Effector CD4-positive, alpha-beta T cell (primary cell): Measurements from ENCODE around the gene EPN3.

Experiments
- DNase-seq: peaks from one replicate; pipeline ENCODE4 v3.0.0-alpha.2; 2020

The EPN3 gene

DNA sequence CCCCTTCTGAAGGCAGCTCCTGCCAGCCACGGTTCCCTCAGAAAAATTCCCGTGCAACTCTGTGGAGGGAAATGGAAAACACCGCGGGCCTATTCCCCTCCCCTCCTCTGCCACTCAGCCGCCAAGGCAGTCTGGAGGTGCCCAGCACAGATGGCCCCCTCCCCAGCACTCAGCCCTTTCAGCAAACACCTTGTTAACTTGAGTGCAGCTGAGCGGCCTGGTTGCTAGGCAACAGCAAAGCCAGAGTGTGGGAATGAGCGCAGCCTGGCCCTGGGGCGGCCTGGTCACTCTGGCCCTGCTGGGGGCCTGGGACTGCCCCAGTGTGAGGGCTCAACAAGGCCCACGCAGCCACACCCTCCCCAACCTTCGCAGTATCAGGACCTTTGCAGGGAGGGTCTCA is 60.8 kb downstream of the EPN3 start:
- DNase-seq = no peak
